Cerebellar cortex (tissue), 1 donor: Measurements from ENCODE around the gene RAB6B.
A peak's percentile ranks its signal among the peaks of the same experiment; 100 is the strongest.

Source experiments
- DNase-seq: peaks from one replicate; pipeline ENCODE4 v3.0.0-alpha.2; 2015; ENCODE audit warnings: low spot score

Gene RAB6B

GRCh38 chr3:133881492-133881891, 14.2 kb downstream of the RAB6B start:
- no peak for DNase-seq

- no peak for DNase-seq
Observed at GRCh38 chr3:133880886-133881455, 14.7 kb downstream of the RAB6B start.

GRCh38 chr3:133880287-133880686, 15.4 kb downstream of the RAB6B start:
- DNase-seq, result no peak

- no peak for DNase-seq
Observed at GRCh38 chr3:133878518-133878917, 17.2 kb downstream of the RAB6B start.

- no peak for DNase-seq
Observed at GRCh38 chr3:133877221-133877620, 18.5 kb downstream of the RAB6B start.

- no peak for DNase-seq
Observed at GRCh38 chr3:133874761-133875438, 20.8 kb downstream of the RAB6B start.

- no peak for DNase-seq
Observed at GRCh38 chr3:133874344-133874743, 21.3 kb downstream of the RAB6B start.

GRCh38 chr3:133872781-133873180, 22.9 kb downstream of the RAB6B start:
- no peak for DNase-seq

- DNase-seq, result no peak
Observed at GRCh38 chr3:133872161-133872560, 23.5 kb downstream of the RAB6B start.

- peak; percentile 37 for DNase-seq
Observed at GRCh38 chr3:133871368-133872090, 24.2 kb downstream of the RAB6B start.

GRCh38 chr3:133870822-133871221, 24.9 kb downstream of the RAB6B start:
- DNase-seq, result no peak

GRCh38 chr3:133869586-133869985, 26.1 kb downstream of the RAB6B start:
- DNase-seq, result no peak

- peak; percentile 25 for DNase-seq
Observed at GRCh38 chr3:133868758-133869475, 26.8 kb downstream of the RAB6B start.

GRCh38 chr3:133868186-133868585, 27.5 kb downstream of the RAB6B start:
- DNase-seq, result no peak

GRCh38 chr3:133866141-133866540, 29.5 kb downstream of the RAB6B start:
- DNase-seq, result no peak

- no peak for DNase-seq
Observed at GRCh38 chr3:133865136-133865855, 30.4 kb downstream of the RAB6B start.

- no peak for DNase-seq
Observed at GRCh38 chr3:133864616-133865015, 31.1 kb downstream of the RAB6B start.

- DNase-seq, result no peak
Observed at GRCh38 chr3:133863911-133864310, 31.8 kb downstream of the RAB6B start.

GRCh38 chr3:133862161-133862560, 33.5 kb downstream of the RAB6B start:
- no peak for DNase-seq

GRCh38 chr3:133860519-133860918, 35.2 kb downstream of the RAB6B start:
- DNase-seq, result no peak

GRCh38 chr3:133859381-133860234, 36.1 kb downstream of the RAB6B start:
- no peak for DNase-seq
